Lung microvascular endothelial cell (primary cell): Measurements from ENCODE around the gene RAB11FIP4. TPM values are rescaled to one million over a fixed set of nuclear protein-coding genes. Genes with fewer than 3 reads are reported as not detected.
"Not testable (repeated sequence)": the region's sequence is repeated elsewhere in the genome, so short reads cannot be mapped to it uniquely, and the experiment has no call there.

Experiments used
- DNase-seq, 2 donors: peaks; one replicate each; pipeline versions ENCODE4 v3.0.0 to v3.0.0-alpha.2; 2010; ENCODE audit warnings: low read depth in 2 of 2
- total RNA-seq: library from RNA; depleted of rRNA; stranded (reverse); fragments of >200 nt; gene quantifications from 2 replicates; pipeline ENCODE4 v1.2.1, GENCODE V29; 2014

RAB11FIP4 gene
- total RNA-seq, 1 donor from 2014 or later, result 0.20 TPM

DNA sequence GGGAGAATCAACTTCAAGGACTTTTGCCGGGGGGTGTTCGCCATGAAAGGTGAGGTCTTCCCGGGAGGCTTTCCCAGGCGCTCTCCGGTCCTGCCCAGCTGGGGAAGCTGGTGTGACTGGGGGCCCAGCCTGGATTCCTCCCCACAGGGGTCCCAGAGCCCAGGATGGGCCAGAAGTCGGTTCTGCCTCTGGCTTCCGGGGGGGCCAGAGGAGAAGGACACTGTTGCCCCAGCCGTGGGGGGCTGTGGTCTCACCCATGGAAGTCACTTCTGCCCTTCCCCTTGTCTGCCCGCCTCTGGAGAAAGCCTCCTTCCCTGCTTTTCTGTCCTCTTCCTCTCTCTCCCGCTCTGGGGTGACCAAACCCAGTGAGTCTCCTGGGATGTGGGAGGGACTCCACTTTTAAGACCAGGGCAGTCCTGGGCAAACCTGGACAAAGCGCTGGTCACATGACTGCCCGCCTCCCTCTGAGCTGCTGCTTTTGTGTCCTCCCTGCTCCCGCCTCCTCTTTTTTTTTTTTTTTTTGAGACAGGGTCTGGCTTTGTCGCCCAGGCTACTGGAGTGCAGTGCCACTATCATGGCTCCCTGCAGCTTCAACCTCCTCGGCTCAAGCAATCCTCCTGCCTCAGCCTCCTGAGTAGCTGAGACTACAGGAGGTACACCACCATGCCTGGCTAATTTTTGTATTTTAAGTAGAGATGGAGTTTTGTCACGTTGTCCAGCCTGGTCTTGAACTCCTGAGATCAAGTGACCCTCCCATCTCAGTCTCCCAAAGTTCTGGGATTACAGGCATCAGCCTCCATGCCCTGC, 40.6 kb downstream of the RAB11FIP4 start:
- no peak for DNase-seq

DNA sequence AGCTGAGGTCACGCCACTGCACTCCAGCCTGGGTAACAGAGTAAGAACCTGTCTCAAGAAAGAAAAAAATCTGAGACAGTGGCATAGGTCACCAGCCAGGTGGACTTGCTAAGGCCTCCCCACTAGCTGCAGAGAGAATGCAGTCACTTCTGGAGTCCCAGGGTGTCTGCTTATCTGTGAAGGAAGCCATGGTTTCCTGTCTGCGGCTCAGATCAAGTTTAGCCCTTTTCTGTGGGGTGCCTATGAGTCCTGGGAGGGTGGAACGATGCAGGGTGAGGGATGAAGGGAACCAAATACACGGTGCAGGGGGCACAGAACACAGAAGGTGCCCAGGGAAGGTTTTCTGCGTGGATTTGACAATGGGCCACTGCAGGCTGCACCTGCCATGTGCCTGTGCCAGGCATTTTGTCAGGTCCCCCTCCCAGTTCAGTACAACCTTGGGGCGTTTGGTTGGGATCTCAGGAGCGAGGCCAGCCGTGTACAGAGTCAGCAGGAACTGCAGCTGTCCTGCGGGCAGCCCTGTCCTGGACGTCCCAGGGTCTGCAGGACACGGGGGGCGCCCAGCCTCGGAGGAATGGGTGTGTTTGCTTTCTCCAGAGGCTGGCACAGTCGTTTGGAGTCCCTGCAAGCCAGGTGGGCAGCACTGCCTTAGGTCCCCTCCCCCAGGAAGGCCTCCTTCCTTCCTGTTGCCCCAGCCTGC, 41.8 kb downstream of the RAB11FIP4 start:
- DNase-seq, result peak in 1 of 2 donors; percentile 23

DNA sequence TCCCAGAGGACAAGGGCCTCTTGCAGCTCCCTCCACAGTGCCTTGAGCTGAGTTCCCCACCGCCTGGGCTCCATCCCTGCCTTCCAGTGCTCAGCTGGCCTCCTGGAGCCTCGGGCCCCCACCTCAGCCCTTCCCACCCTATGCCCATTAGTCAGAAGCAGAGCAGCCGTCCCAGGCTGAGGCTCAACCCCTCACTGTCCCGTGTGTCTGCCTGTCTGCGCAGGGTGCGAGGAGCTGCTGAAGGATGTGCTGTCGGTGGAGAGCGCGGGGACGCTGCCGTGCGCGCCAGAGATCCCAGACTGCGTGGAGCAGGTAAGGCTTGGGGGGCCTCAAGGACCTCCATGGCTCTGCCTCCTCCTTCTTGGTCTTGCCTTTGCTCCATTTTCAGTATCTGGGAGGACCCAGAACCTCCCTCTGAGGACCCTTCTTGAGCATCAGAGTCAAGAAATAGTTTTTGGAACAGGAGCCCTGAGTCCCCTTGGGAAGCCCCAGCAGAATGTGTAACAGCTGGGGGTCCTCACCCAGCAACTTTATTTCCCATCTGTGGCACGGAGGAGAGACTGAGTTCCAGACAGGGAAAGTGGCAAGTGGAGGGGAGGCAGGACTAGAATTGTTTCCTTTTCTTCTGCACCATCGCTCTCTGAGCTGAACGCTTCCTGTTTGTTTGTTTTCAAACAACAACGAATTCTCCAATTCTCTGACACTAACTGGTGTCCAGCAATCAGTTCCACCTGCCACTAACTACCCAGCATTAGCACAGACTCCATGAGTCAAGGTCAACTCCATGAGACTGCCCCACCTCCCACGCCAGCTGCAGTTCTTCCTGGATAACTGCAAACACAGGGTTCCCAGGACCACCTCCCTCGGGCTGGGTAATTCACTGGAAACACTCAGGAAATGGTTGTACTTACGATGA, 42.6 kb downstream of the RAB11FIP4 start:
- no peak for DNase-seq

DNA sequence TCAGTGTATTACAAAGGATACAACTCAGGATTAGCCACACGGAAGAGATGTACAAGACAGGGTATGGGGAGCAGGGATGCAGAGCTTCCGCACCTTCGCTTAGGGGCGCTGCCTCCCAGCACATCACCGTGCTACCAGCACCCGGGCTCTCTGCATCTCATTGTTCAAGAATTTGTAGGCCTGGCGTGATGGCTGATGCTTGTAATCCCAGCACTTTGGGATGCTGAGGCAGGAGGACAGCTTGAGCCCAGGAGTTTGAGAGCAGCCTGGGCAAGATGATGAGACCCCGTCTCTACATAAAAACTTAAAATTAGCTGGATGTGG, 43.2 kb downstream of the RAB11FIP4 start:
- no peak for DNase-seq

DNA sequence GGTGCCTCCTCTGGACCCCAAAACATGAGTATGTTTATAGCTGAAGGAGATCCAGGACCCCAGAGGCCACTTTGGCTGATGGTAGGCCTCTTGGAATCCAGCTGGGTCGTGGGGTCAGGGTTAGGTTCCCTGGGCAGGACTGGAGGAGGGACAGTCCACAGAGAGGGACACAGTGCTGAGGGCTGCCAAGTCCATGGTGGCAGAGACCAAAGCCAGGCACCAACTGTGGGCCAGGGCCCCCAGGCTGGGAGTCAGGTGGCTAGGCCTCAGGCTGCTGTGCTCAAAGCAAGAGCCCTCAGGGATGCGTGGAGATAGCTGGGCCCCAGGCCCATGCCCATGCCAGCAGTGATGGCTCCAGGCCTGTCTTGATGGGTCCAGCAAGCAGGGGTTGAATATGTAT, 44.1 kb downstream of the RAB11FIP4 start:
- no peak for DNase-seq

DNA sequence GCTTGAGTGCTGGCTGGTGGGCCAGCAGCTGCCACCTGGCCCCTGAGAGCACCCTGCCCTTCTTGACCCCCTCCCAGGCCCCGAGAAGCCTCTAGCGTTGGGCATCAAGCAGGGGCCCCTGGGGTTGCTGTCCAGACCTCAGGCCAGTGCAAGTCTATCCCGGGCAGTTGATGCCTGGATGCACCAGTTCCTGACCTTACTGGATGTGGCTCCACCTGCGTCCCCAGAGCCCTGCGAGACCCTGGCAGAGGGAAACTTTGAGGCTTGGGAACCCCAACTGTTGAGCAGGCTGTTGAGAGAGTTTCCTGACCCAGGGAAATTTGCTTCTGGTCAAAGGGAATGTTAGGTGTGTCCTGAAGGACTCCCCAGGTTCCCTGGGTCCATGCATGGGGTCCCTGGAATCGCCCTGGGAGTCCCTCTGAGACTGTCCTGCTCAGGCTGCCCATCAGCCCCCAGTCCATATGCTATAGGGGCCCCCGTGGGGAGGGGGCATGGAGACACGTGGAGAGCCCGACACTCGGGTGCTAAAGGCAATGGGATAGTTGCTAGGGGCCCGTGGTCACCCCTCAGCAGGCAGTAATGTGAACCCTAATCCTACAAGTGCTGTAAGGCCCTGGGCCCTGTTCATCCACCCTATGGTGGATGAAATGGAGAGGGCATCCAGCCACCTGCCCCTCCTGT, 46.4 kb downstream of the RAB11FIP4 start:
- DNase-seq, result no peak

DNA sequence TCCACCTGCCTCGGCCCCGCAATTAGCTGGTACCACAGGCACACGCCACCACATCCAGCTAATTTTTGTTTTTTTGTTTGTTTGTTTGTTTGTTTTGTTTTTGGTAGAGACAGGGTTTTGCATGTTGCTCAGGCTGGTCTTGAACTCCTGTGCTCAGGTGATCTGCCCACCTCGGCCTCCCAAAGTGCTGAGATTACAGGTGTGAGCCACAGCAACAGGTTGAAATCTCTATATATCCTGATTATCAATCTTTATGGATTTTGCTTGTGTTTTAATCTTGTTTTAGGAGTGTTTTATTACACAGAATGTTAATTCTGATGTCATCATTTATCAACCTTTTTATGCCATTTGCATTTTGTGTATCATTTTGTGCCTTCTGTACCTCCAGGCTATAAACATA, 48.2 kb downstream of the RAB11FIP4 start:
- no peak for DNase-seq

DNA sequence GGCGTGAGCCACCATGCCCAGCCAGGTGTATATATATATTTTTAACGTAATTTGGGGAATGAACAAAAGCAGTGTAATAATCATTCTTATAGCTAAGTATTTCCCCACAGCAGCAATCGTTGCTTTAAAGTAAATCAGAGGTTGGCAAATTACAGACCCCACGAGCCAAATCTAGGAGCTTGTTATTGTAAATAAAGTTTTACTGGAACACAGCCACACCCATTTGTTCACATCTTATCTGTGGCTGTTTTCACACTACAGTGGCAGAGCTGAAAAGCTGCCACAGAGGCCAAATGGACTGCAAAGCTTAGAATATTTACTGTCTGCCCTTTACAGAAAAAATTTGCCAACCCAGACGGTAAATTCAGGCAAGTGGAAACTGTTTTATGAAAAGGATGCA, 50.8 kb downstream of the RAB11FIP4 start:
- no peak for DNase-seq

DNA sequence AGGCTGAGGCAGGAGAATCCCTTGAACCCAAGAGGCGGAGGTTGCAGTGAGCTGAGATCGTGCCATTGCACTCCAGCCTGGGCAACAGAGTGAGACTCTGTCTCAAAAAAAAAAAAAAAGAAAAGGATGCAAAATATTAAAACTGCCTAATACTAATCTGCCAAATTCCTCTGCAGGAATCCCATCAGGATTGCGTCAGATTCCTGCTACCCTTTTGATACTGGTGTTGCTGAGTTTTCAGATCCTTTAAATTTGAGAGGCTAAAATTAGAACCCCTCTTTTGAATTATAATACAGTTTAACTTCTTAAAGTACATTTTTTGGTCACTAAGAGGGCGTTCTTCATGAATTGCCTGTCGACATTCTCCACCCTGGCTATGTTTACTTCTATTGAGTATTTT, 51.4 kb downstream of the RAB11FIP4 start:
- DNase-seq, result not testable (repeated sequence)

DNA sequence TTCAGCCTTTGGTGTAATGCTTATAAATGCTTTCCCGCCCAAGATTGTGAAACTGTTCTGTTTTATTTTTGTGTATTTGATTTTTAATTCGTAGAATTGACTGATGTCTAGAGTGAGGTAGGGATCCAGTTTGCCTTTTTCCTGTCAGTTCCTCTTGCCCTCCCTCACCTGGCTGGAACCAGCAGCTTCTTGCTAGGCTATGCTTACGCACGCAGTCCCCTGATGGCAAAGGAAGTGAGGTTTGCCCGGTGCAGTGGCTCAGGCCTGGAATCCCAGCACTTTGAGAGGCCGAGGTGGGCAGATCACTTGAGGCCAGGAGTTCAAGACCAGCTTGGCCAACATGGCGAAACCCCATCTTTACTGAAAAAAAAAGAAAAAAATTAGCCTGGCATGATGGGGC, 51.9 kb downstream of the RAB11FIP4 start:
- DNase-seq, result no peak

DNA sequence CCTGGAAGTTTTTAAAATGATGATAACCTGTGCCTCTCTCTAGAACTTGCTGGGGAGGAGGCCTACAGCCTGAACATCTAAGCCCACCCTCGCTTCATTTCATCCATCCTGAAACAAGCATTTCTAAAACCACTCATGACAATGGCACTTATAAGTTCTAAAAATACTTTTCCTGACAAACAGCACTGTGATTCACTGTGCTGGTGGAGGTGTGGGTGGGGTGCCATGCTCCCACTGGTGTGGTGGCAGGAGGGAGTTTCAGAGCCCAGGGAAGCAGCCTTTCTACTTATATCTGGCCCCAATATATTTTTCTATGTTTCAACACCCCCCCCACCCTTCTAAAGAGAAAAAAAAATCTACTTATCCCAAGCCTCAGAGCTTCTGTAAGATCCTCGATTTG, 52.6 kb downstream of the RAB11FIP4 start:
- DNase-seq, result no peak

DNA sequence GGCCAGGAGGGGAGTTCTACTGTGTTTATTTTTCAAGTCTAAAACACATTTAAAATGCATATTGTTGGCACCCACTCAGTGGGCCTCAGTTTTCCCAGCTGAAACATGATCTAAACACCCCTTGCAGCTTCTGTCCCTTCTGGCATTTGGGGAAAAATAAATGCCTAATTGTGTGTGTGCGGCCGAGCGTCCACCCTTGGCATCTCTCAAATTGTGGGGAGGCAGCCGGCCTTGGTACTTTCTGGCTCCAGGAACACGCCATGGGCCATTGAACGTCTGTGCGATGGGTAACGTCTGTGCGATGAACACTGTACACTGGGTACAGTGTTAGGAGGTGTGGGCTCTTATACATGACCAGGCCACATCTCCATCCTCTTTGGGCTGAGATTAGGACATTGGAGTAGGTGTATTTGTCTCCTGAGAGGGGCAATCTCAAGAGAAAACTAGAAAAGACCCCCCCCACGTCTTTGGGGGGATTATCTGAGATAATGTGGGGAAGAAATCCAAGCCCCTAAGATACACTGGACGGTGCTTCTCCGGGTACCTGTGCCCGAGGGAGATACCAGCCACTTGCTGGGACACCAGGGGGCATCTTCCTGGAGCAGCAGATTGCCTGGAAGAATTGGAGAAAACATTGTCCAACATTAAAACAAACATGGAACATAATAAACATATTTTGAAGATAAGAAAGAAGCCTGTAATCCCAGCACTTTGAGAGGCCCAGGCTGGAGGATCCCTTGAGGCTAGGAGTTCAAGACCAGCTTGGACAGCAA, 54.9 kb downstream of the RAB11FIP4 start:
- DNase-seq, result no peak

DNA sequence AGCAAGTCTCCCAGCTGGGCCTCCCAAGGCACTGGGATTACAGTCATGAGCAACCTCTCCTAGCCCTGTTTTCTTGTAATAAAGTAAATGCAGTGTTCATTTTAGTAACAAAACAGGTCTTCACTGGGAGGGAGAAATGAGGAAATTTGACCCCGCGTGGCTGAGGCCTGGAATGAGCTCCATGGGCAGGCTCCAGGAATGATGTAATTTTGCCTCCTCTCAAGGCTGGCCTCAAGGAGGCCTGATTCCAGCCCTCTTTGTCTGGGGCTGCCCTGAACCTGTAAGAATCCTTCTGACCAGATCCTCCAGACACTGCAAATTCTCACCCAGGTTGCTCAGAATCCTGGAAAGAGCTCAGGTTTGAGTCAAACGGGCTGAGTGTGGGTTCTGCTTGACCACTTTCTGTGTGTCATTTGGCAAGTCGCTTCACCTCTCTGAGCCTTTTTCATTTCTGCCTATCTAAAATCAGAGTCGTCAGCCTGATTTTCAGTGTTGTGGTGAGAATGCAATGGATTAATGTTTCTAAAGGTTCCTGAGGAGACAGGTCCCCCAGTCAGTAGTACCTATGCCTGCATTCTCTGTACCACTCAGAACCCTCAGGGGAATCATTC, 57.1 kb downstream of the RAB11FIP4 start:
- DNase-seq, result no peak

DNA sequence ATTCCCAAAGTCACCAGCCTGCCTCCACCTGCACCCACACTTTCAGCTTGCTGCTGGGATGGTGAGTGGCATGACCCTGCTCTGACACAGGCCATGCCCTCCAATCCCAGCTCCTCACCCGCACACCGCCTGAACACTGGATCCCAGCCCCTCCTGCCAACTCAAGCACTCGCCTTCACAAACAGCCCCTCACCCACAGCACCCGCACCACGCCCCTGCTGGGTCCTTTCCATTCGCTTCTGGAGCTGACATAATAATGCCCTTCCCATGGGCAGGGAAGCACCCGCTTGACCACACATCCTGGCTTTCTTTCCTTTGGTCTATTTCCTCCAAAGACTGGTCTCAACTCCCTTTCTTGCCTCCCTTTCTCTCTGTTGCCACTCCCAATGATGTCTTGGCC, 57.6 kb downstream of the RAB11FIP4 start:
- no peak for DNase-seq

DNA sequence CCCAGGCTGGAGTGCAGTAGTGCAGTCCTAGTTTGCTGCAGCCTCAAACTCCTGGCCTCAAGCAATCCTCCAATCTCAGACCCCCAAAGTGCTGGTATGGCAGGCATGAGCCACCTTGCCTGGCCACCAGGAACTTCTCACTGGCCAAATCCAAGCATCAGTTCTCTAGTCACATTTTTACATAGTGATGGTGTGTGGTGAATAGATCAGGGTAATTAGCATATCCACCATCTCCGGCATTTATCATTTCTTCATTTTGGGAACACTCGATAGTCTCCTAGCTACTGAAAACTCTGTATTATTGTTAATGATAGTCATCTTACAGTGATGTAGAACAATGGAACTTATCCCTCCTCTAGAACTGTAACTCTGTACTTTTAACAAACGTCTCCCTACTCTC, 58.3 kb downstream of the RAB11FIP4 start:
- no peak for DNase-seq

DNA sequence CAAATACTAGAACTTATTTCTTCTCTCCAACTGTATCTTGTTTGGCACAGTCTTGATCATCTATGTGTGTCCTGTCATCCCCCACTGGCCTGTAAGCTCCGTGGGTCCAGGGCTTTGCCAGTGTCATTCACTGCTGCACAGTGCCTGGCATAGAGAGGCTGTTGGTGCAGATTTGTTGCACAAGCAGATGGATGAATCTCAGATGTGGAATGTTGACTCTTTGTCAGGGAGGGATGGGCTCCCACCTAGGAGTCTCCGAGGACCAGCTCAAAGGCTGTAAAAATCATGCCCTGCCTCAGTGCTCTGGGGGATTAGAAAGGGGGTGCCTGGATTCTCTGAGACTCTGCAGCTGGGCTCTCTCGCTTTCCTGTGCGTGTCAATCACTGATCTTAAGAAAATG, 60.6 kb downstream of the RAB11FIP4 start:
- DNase-seq, result no peak

DNA sequence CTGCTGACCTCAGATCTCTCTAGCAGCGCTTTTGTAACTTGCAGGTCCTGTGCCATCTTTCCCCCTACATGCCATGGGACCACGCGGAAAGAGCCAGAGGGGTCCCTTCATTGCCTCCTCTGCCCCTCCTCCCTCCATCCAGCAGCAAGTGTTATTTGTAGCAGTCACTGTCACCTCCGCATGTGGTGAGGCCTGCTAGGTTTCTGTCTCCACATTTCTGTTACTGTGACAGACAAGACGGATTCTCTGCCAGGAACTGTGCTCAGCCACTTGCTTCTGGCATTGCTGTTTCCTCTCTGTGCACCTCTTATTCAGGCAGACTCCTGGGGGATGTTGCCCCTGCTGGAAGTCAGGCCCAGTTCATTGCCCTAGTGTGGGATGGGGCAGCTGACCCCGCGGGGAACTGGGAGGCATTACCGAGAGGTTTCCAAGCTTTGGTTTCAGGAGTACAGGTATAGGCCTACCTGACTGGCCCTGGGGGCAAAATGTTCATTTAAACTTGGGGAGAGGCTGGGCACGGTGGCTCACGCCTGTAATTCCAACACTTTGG, 61.2 kb downstream of the RAB11FIP4 start:
- DNase-seq, result no peak

DNA sequence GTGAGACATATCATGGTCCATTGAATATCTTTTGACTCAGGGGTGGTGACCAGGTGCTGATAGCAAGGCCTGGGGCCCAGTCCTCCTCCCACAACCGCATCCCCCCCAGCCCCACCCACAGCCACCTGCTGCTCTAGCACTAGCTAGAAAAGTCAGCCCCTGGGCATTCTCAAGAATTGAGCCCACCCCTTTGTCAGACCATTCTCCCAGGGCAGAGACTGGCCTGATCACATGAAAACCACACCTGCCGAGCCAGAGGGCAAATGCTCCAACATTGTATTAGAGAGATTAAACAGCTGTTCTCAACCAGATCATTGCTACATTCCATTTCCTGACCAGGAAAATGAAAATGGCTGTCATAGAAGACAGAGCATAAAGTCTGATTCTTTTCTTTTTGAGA, 62.4 kb downstream of the RAB11FIP4 start:
- no peak for DNase-seq

DNA sequence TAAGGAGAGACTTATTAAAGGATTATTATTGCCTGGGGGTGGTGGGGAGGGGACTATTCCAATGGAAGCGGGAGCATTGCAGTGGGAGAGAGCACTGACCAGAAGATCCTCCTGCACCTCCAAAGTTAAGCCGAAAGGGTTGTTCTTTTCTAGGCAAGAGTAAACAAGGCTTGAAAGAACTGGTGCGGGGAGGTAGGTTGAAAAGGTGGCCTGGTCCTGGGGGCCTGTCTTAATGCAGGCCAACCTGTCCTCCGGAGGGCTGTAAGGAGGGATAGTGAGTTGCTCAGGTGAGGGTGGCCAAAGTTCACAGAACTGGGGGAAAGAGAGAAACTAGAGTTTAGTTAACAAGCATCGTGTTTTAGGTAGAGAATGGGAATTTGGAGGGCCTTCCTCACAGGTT, 65.3 kb downstream of the RAB11FIP4 start:
- DNase-seq, result no peak
